Endothelial cell of umbilical vein (primary cell): ENCODE data around the gene RALGPS1. TPM values are rescaled to one million over a fixed set of nuclear protein-coding genes. Genes with fewer than 3 reads are reported as not detected.

Experiments used
- BruUV-seq: library from RNA; stranded (reverse); fragments of 400-500 nt; replicated peaks from 2 replicates; lab custom pipeline; 2021; lab: Mats Ljungman, UMichigan
- CTCF ChIA-PET: fragments of 300-600, 350-600 bp; sonication (Branson Sonifier 250); formaldehyde crosslinking; loops from one replicate; lab custom pipeline; 2021; ENCODE audit warnings: antibody characterized with exemption, inconsistent platforms; lab: Charles Lee
- POLR2A ChIA-PET: fragments of 300-600, 350-600 bp; sonication (Branson Sonifier 250); formaldehyde crosslinking; loops from one replicate; lab custom pipeline; 2021; ENCODE audit warnings: antibody characterized with exemption, inconsistent platforms; lab: Charles Lee
- DNase-seq: peaks from one replicate; pipeline ENCODE4 v3.0.0-alpha.2; 2011; ENCODE audit warnings: low read depth, low spot score
- FAIRE-seq: peaks from 2 replicates; lab custom pipeline; 2011; peaks lifted over from hg19 to GRCh38; lab: Jason Lieb, UNC
- H2AFZ ChIP-seq: 2 replicates; pipeline ENCODE4 v1.6.0; 2012; ENCODE audit warnings: low read depth, low read length, control low read depth, inconsistent platforms
- H3K27ac ChIP-seq: 2 replicates; pipeline ENCODE4 v1.5.1; 2011; ENCODE audit warnings: low read depth, mild to moderate bottlenecking, control low read depth, low read length, moderate library complexity; ENCODE audit not compliant: insufficient read depth
- H3K27me3 ChIP-seq, 2 experiments: 2 replicates each; pipeline versions ENCODE4 v1.6.0 to v1.6.1; 2011; ENCODE audit warnings: low read length in 2 of 2, mixed read lengths in 1 of 2; ENCODE audit not compliant: control insufficient read depth in 2 of 2, insufficient read depth in 2 of 2
- H3K36me3 ChIP-seq, 2 experiments: 2 replicates in 1 of 2; 3 replicates in 1 of 2; pipeline ENCODE4 v1.5.1; 2011; ENCODE audit warnings: low read length in 2 of 2, mild to moderate bottlenecking in 1 of 2, moderate library complexity in 1 of 2; ENCODE audit not compliant: control insufficient read depth in 2 of 2, insufficient read depth in 2 of 2; ENCODE audit errors: extremely low read depth in 1 of 2
- H3K4me1 ChIP-seq: 3 replicates; pipeline ENCODE4 v1.5.1; 2011; ENCODE audit warnings: mild to moderate bottlenecking, low read length; ENCODE audit not compliant: control insufficient read depth, insufficient read depth; ENCODE audit errors: extremely low read depth
- H3K4me2 ChIP-seq: 2 replicates; pipeline ENCODE4 v1.6.1; 2011; ENCODE audit warnings: low read length, control low read depth, mixed read lengths; ENCODE audit not compliant: insufficient read depth
- H3K4me3 ChIP-seq, 3 experiments: fragments of 200-600 bp in 1 of 3; sonication (generic), shearing (Covaris generic) in 1 of 3; replicated peaks in 1 of 3; 2 replicates each; pipeline ENCODE4 v1.5.1; 2011 to 2016; ENCODE audit warnings: control low read depth in 3 of 3, low read length in 3 of 3, mild to moderate bottlenecking in 2 of 3, inconsistent platforms in 1 of 3, low read depth in 1 of 3, moderate library complexity in 1 of 3; ENCODE audit not compliant: insufficient read depth in 1 of 3
- H3K79me2 ChIP-seq: 2 replicates; pipeline ENCODE4 v1.6.0; 2012; ENCODE audit warnings: low read length, inconsistent platforms; ENCODE audit not compliant: control insufficient read depth, insufficient read depth
- H3K9ac ChIP-seq: replicated peaks from 2 replicates; pipeline ENCODE3; 2011; ENCODE audit warnings: low read length, control low read depth; ENCODE audit not compliant: insufficient read depth; ENCODE audit errors: extremely low read depth
- H3K9me1 ChIP-seq: replicated peaks from 3 replicates; pipeline ENCODE4 v1.6.0; 2011; ENCODE audit warnings: mild to moderate bottlenecking, low read length; ENCODE audit not compliant: control insufficient read depth, insufficient read depth; ENCODE audit errors: extremely low read depth
- H3K9me3 ChIP-seq: replicated peaks from 2 replicates; pipeline ENCODE4 v1.5.1; 2012; ENCODE audit warnings: low read length, inconsistent platforms; ENCODE audit not compliant: control insufficient read depth, insufficient read depth
- H4K20me1 ChIP-seq: replicated peaks from 2 replicates; pipeline ENCODE3; 2011; ENCODE audit warnings: mild to moderate bottlenecking, low read length; ENCODE audit not compliant: control insufficient read depth, insufficient read depth; ENCODE audit errors: extremely low read depth
- CTCF ChIP-seq, 2 donors: IDR thresholded peaks; 1 replicate in 1 of 2; 2 replicates in 1 of 2; pipeline ENCODE4 v1.5.1; 2011; ENCODE audit warnings: low read length in 2 of 2, mild to moderate bottlenecking in 2 of 2, moderate library complexity in 2 of 2, control low read depth in 1 of 2, inconsistent platforms in 1 of 2, low read depth in 1 of 2; ENCODE audit not compliant: insufficient read depth in 1 of 2; ENCODE audit errors: extremely low read depth in 1 of 2
- EZH2 ChIP-seq: IDR thresholded peaks from 2 replicates; pipeline ENCODE4 v1.6.1; 2012; ENCODE audit warnings: borderline replicate concordance, low read depth, mild to moderate bottlenecking, moderate library complexity, low read length, inconsistent platforms; ENCODE audit not compliant: severe bottlenecking
- FOS ChIP-seq: IDR thresholded peaks from 2 replicates; pipeline ENCODE4 v1.6.1; 2011; ENCODE audit warnings: mild to moderate bottlenecking, low read length, moderate library complexity, borderline replicate concordance; ENCODE audit not compliant: insufficient read depth
- GATA2 ChIP-seq: IDR thresholded peaks from 2 replicates; pipeline ENCODE4 v1.7.0; 2011; ENCODE audit warnings: low read depth, mild to moderate bottlenecking, moderate library complexity, mixed read lengths, low read length; ENCODE audit not compliant: insufficient read length, insufficient read depth
- JUN ChIP-seq: IDR thresholded peaks from 2 replicates; pipeline ENCODE4 v1.6.1; 2011; ENCODE audit warnings: borderline replicate concordance, low read depth; ENCODE audit not compliant: insufficient read length, insufficient read depth
- MAX ChIP-seq: IDR thresholded peaks from 2 replicates; pipeline ENCODE4 v1.6.1; 2011; ENCODE audit not compliant: insufficient read depth, insufficient read length
- MYC ChIP-seq: IDR thresholded peaks from one replicate; pipeline ENCODE4 v1.6.1; 2011; ENCODE audit warnings: mild to moderate bottlenecking, low read depth, low read length
- POLR2A ChIP-seq: IDR thresholded peaks from 2 replicates; pipeline ENCODE4 v1.6.1; 2012; ENCODE audit warnings: low read depth, mild to moderate bottlenecking, control low read depth, low read length
- POLR2AphosphoS5 ChIP-seq: IDR thresholded peaks from 2 replicates; pipeline ENCODE4 v1.6.1; 2012; ENCODE audit warnings: low read depth, mild to moderate bottlenecking, control low read depth, low read length, moderate library complexity; ENCODE audit not compliant: insufficient read depth
- dilution Hi-C: fragments of 300-500 bp; cut with MboI; formaldehyde crosslinking; loops from one replicate; pipeline ENCODE4 v1.15.0; 2019; ENCODE audit warnings: low sequenced_read_pairs; ENCODE audit not compliant: extremely low pct_ligation_motif_present
- intact Hi-C: fragments of 100-400 bp; cut with micrococcal nuclease; formaldehyde crosslinking; loops from one replicate; pipeline ENCODE4 v1.10.0; 2022
- polyA plus RNA-seq, 4 experiments: library from polyadenylated mRNA; depleted of rRNA in 3 of 4; stranded (reverse) in 3 of 4; unstranded in 1 of 4; fragments of >200 nt; gene quantifications; 2 replicates each; pipeline versions ENCODE4 v1.2.1 to v1.2.3, GENCODE V29; 2011 to 2012; ENCODE audit warnings: missing spikeins in 1 of 4
- total RNA-seq: library from RNA; stranded (reverse); gene quantifications from 2 replicates; pipeline ENCODE4 v1.2.3, GENCODE V29; 2021

RALGPS1 gene
- total and polyA plus RNA-seq, 2 donors (not counting 3 experiments of a cell fraction or from before 2014, with no cell fraction given) = 3.8 to 5.5 TPM

GRCh38 chr9:126902210-126902609 is 12.4 kb upstream of the RALGPS1 start:
- Histone ChIP-seq H3K27ac (no peak overlapping the region), H3K79me2 (no peaks in the 10 kb centered on the region), H3K4me1 (no peaks in the 10 kb centered on the region), H3K9ac (no peak overlapping the region), H3K9me3 (no peaks in the 10 kb centered on the region), H3K27me3 (peaks cover 0 to 8% of the 10 kb centered on the region in 2 experiments), H4K20me1 (no peaks in the 10 kb centered on the region), H2AFZ (no peak overlapping the region), H3K4me2 (no peak overlapping the region), H3K4me3 (no peak overlapping the region), H3K36me3 (no peaks in the 10 kb centered on the region), H3K9me1 (no peaks in the 10 kb centered on the region)
- TF ChIP-seq GATA2 (no peak), POLR2A (no peak), FOS (no peak), EZH2 (no peak), MYC (no peak), POLR2AphosphoS5 (no peak)
- no TSS peak for BruUV-seq
- CTCF ChIA-PET = no interaction called here
- DNase-seq = no peak
- POLR2A ChIA-PET = no interaction called here
- intact Hi-C loops (no loop called here), dilution Hi-C loops (no loop called here)
- no peak for FAIRE-seq

- H3K36me3 ChIP-seq = no peaks in the 10 kb centered on the region
- dilution Hi-C loops = no loop called here
- no peaks in the 10 kb centered on the region for H3K79me2 ChIP-seq
- intact Hi-C loops = no loop called here
- H4K20me1 ChIP-seq = no peaks in the 10 kb centered on the region
- no TSS peak for BruUV-seq
- no peak for TF ChIP-seq MAX
- TF ChIP-seq CTCF (IDR thresholded peaks at IDR 0.05; ENCODE audit: extremely low read depth in 1 of 2, insufficient read depth in 1 of 2, low read depth in 1 of 2, low read length in 2 of 2) = no peak
- TF ChIP-seq JUN = no peak
- no peak for TF ChIP-seq POLR2AphosphoS5
- TF ChIP-seq MYC = no peak
- TF ChIP-seq POLR2A = no peak
- no peak for TF ChIP-seq FOS
- TF ChIP-seq GATA2 = no peak
- TF ChIP-seq EZH2 = no peak
- FAIRE-seq = no peak
- H3K27me3 ChIP-seq = peaks cover 0 to 11% of the 10 kb centered on the region in 2 experiments
- CTCF ChIA-PET = interaction anchor here (0.6 to 0.9 kb wide), 2 partner anchors 10 to 702 kb away, joined by 3 to 4 read pairs; partner anchors contain the start of gene RALGPS1
- DNase-seq = no peak
- H3K4me1 ChIP-seq = no peaks in the 10 kb centered on the region
- no peaks in the 10 kb centered on the region for H3K9me1 ChIP-seq
- no peak overlapping the region for H2AFZ ChIP-seq
- no peak overlapping the region for H3K27ac ChIP-seq
- POLR2A ChIA-PET = no interaction called here
- no peak overlapping the region for H3K4me2 ChIP-seq
- H3K9me3 ChIP-seq = no peaks in the 10 kb centered on the region
- H3K9ac ChIP-seq = no peak overlapping the region
- H3K4me3 ChIP-seq = no peak overlapping the region
Observed at GRCh38 chr9:126904586-126904985, 10.0 kb upstream of the RALGPS1 start.
